GM18951 (cell line): Measurements from ENCODE around the gene PKIG.
A peak's percentile ranks its signal among the peaks of the same experiment; 100 is the strongest.
"Not testable (repeated sequence)": the region's sequence is repeated elsewhere in the genome, so short reads cannot be mapped to it uniquely, and the experiment has no call there.

Source experiments
- POLR2A ChIP-seq: IDR thresholded peaks from 4 replicates; pipeline ENCODE4 v1.6.1; 2011; ENCODE audit warnings: mild to moderate bottlenecking; ENCODE audit not compliant: insufficient read length, insufficient read depth; ENCODE audit errors: extremely low read depth
- in situ Hi-C: fragments of 300-500 bp; cut with MboI; formaldehyde crosslinking; loops from one replicate; pipeline ENCODE4 v1.12.0; 2022; ENCODE audit warnings: low sequenced_read_pairs, mixed read lengths, inconsistent platforms; ENCODE audit not compliant: unreplicated experiment

Gene PKIG

GRCh38 chr20:44579313-44580081, 2.9 kb upstream of the PKIG start:
- no peak for TF ChIP-seq POLR2A
- in situ Hi-C loops = no loop called here

- in situ Hi-C loops = no loop called here
- no peak for TF ChIP-seq POLR2A
Measured at GRCh38 chr20:44580581-44581268, 1.7 kb upstream of the PKIG start.

GRCh38 chr20:44581515-44581914, 864 bp upstream of the PKIG start:
- in situ Hi-C loops = no loop called here
- no peak for TF ChIP-seq POLR2A

- in situ Hi-C loops = no loop called here
- no peak for TF ChIP-seq POLR2A
Measured at GRCh38 chr20:44583157-44583556, 778 bp downstream of the PKIG start.

GRCh38 chr20:44584162-44584561, 1.8 kb downstream of the PKIG start:
- in situ Hi-C loops = no loop called here
- no peak for TF ChIP-seq POLR2A

- TF ChIP-seq POLR2A = no peak
Measured at GRCh38 chr20:44585057-44585963, 2.9 kb downstream of the PKIG start.

GRCh38 chr20:44586289-44586911, 4.0 kb downstream of the PKIG start:
- in situ Hi-C loops = no loop called here
- TF ChIP-seq POLR2A = peak; percentile 43

More at GRCh38 chr20:44585057-44585963, 2.9 kb downstream of the PKIG start:
- in situ Hi-C loops = no loop called here

- in situ Hi-C loops = no loop called here
- TF ChIP-seq POLR2A = no peak
Measured at GRCh38 chr20:44587035-44587980, 4.9 kb downstream of the PKIG start.

- in situ Hi-C loops = not testable (repeated sequence)
Measured at GRCh38 chr20:44588321-44588720, 5.9 kb downstream of the PKIG start.

- in situ Hi-C loops = no loop called here
- TF ChIP-seq POLR2A = no peak
Measured at GRCh38 chr20:44589537-44589936, 7.2 kb downstream of the PKIG start.

- TF ChIP-seq POLR2A = no peak
- in situ Hi-C loops = no loop called here
Measured at GRCh38 chr20:44590980-44591778, 8.8 kb downstream of the PKIG start.

- in situ Hi-C loops = no loop called here
- no peak for TF ChIP-seq POLR2A
Measured at GRCh38 chr20:44592366-44592765, 10.0 kb downstream of the PKIG start.
